ENCODE data around the gene TSPOAP1.

GRCh38 chr17:58253082-58253481, 75.5 kb downstream of the TSPOAP1 start:
- TF ChIP-seq CTCF (IDR thresholded peaks at IDR 0.05) (no peak), MAX (IDR thresholded peaks at IDR 0.05) (no peak), NR3C1 (IDR thresholded peaks at IDR 0.05) (no peak), CBX8 (IDR thresholded peaks at IDR 0.05) (no peak), HDAC2 (IDR thresholded peaks at IDR 0.05) (no peak), SREBF2 (IDR thresholded peaks at IDR 0.05) (no peak), RNF2 (IDR thresholded peaks at IDR 0.05; ENCODE audit: borderline replicate concordance, low read depth) (no peak), EP300 (IDR thresholded peaks at IDR 0.05) (no peak), POLR2A (IDR thresholded peaks at IDR 0.05; ENCODE audit: low read length) (no peak), USF2 (IDR thresholded peaks at IDR 0.05) (no peak), NPAS2 (CRISPR knock-in tag; IDR thresholded peaks at IDR 0.05; ENCODE audit: borderline replicate concordance) (no peak), KDM1A (IDR thresholded peaks at IDR 0.05; ENCODE audit: low read depth) (no peak), ZSCAN20 (CRISPR knock-in tag; IDR thresholded peaks at IDR 0.05) (no peak), MAFK (IDR thresholded peaks at IDR 0.05; ENCODE audit: partially characterized antibody) (no peak)
